Body of pancreas (tissue), 4 donors: Measurements from ENCODE around the gene DRD5. TPM values are rescaled to one million over a fixed set of nuclear protein-coding genes. Genes with fewer than 3 reads are reported as not detected.
"Not testable (repeated sequence)": the region's sequence is repeated elsewhere in the genome, so short reads cannot be mapped to it uniquely, and the experiment has no call there.

ENCODE experiments used
- ATAC-seq: fragments of 150-250 bp; one replicate; pipeline ENCODE4 v1.9.1; 2016
- DNase-seq, 4 donors: peaks; one replicate each; pipeline ENCODE4 v3.0.0-alpha.2; 2019
- H3K27ac ChIP-seq, 4 donors: fragments of 200-600 bp; sonication (generic); 1 replicate in 3 of 4; 2 replicates in 1 of 4; pipeline versions ENCODE4 v1.5.1 to v1.6.1; 2016 to 2019; ENCODE audit warnings: mild to moderate bottlenecking in 1 of 4, mixed read lengths in 1 of 4, moderate library complexity in 1 of 4
- H3K27me3 ChIP-seq, 2 donors: fragments of 200-600 bp; sonication (generic); one replicate each; pipeline ENCODE4 v1.6.0; 2016; ENCODE audit warnings: mild to moderate bottlenecking in 1 of 2
- H3K36me3 ChIP-seq, 2 donors: fragments of 200-600 bp; sonication (generic); replicated peaks in 1 of 2; 2 replicates each; pipeline ENCODE4 v1.5.1; 2016; ENCODE audit warnings: low read depth in 2 of 2; ENCODE audit not compliant: insufficient read depth in 1 of 2
- H3K4me1 ChIP-seq: fragments of 200-600 bp; sonication (generic); one replicate; pipeline ENCODE4 v1.6.0; 2016
- H3K4me3 ChIP-seq, 2 donors: fragments of 200-600 bp; sonication (generic); 1 replicate in 1 of 2; 2 replicates in 1 of 2; pipeline ENCODE4 v1.5.1; 2016 to 2019
- H3K9me3 ChIP-seq, 3 donors: fragments of 200-600 bp; sonication (generic); 1 replicate in 2 of 3; 2 replicates in 1 of 3; pipeline ENCODE4 v1.5.1; 2016
- CTCF ChIP-seq, 7 experiments: fragments of 450-650 bp in 4 of 7; fragments of 200-600 bp in 3 of 7; sonication (generic) in 3 of 7; IDR thresholded peaks; one replicate each; pipeline ENCODE4 v1.5.1; 2016 to 2019; ENCODE audit warnings: antibody characterized with exemption in 7 of 7
- POLR2A ChIP-seq, 3 donors: fragments of 450-650 bp; IDR thresholded peaks; one replicate each; pipeline ENCODE4 v1.6.1; 2016; ENCODE audit warnings: antibody characterized with exemption in 3 of 3, mild to moderate bottlenecking in 2 of 3
- WGBS, 2 donors: methylation state at CpG; one replicate each; pipeline ENCODE4 v1.1.5; 2017; 5-methylcytosine and 5-hydroxymethylcytosine counted together
- intact Hi-C: fragments of 100-400 bp; cut with DNase I; formaldehyde crosslinking; loops from one replicate; pipeline ENCODE4 v1.15.1; 2023
- total RNA-seq, 2 donors: library from RNA; depleted of rRNA; stranded (reverse); fragments of >200 nt; gene quantifications; one replicate each; pipeline ENCODE4 v1.1.0, GENCODE V29; 2016

The DRD5 gene
- total RNA-seq, 2 donors from 2014 or later, result not detected

GRCh38 chr4:9792381-9792780 is 10.9 kb downstream of the DRD5 start:
- TF ChIP-seq CTCF (IDR thresholded peaks at IDR 0.05), result no peak
- no peak for TF ChIP-seq POLR2A (IDR thresholded peaks at IDR 0.05)
- ATAC-seq, result no peak
- WGBS, 2 donors, result 62 to 71% methylated on average over 3 of the region's 3 CpGs

GRCh38 chr4:9796641-9797040 is 15.2 kb downstream of the DRD5 start:
- DNase-seq, H3K27me3 ChIP-seq, H3K27ac ChIP-seq, H3K4me3 ChIP-seq, intact Hi-C loops, ATAC-seq, H3K36me3 ChIP-seq, H3K4me1 ChIP-seq, H3K9me3 ChIP-seq: not testable (repeated sequence)
- WGBS, 2 donors, result 39 to 42% methylated on average over 2 of the region's 2 CpGs

More at GRCh38 chr4:9792381-9792780, 10.9 kb downstream of the DRD5 start:
- H3K36me3 ChIP-seq, result no peaks in the 10 kb centered on the region
- DNase-seq, result no peak
- no peaks in the 10 kb centered on the region for H3K9me3 ChIP-seq
- intact Hi-C loops, result no loop called here
- H3K4me1 ChIP-seq, result no peaks in the 10 kb centered on the region
- H3K4me3 ChIP-seq, result no peak overlapping the region
- no peaks in the 10 kb centered on the region for H3K27me3 ChIP-seq
- no peak overlapping the region for H3K27ac ChIP-seq

- TF ChIP-seq POLR2A (IDR thresholded peaks at IDR 0.05) (no peak), CTCF (IDR thresholded peaks at IDR 0.05) (no peak)
- no peak for ATAC-seq
- intact Hi-C loops, result no loop called here
These were observed 19.4 kb downstream of the DRD5 start for GRCh38 chr4:9800848-9801247.

GRCh38 chr4:9804918-9805317 is 23.5 kb downstream of the DRD5 start:
- no peaks in the 10 kb centered on the region for H3K36me3 ChIP-seq
- intact Hi-C loops, result no loop called here
- WGBS, 2 donors, result 79 to 91% methylated on average over 5 of the region's 5 CpGs
- H3K27ac ChIP-seq, result no peak overlapping the region
- ATAC-seq (no peak), DNase-seq (no peak)
- H3K9me3 ChIP-seq, result no peaks in the 10 kb centered on the region
- no peak overlapping the region for H3K4me3 ChIP-seq
- no peak for TF ChIP-seq POLR2A (IDR thresholded peaks at IDR 0.05)
- no peak for TF ChIP-seq CTCF (IDR thresholded peaks at IDR 0.05)
- no peaks in the 10 kb centered on the region for H3K4me1 ChIP-seq
- no peaks in the 10 kb centered on the region for H3K27me3 ChIP-seq

More at GRCh38 chr4:9800848-9801247, 19.4 kb downstream of the DRD5 start:
- H3K4me1 ChIP-seq, result no peaks in the 10 kb centered on the region
- no peaks in the 10 kb centered on the region for H3K36me3 ChIP-seq
- H3K27me3 ChIP-seq, result no peaks in the 10 kb centered on the region
- H3K9me3 ChIP-seq, result no peaks in the 10 kb centered on the region
- DNase-seq, result no peak
- WGBS, 2 donors, result 42 to 66% methylated on average over 4 of the region's 4 CpGs
- no peak overlapping the region for H3K4me3 ChIP-seq
- no peak overlapping the region for H3K27ac ChIP-seq

- WGBS, 2 donors, result 55 to 57% methylated on average over 1 to 5 of the region's 5 CpGs
- TF ChIP-seq CTCF (IDR thresholded peaks at IDR 0.05) (no peak), POLR2A (IDR thresholded peaks at IDR 0.05) (no peak)
- no peak for DNase-seq
These were observed 26.6 kb downstream of the DRD5 start for GRCh38 chr4:9808077-9808476.

More at GRCh38 chr4:9808077-9808476, 26.6 kb downstream of the DRD5 start:
- Histone ChIP-seq H3K27me3 (no peaks in the 10 kb centered on the region), H3K4me3 (no peak overlapping the region), H3K27ac (no peak overlapping the region), H3K9me3 (no peaks in the 10 kb centered on the region), H3K36me3 (no peaks in the 10 kb centered on the region), H3K4me1 (no peaks in the 10 kb centered on the region)
- intact Hi-C loops, result no loop called here
- no peak for ATAC-seq
